Measurements from ENCODE around the gene GFOD1. TPM values are rescaled to one million over a fixed set of nuclear protein-coding genes. Genes with fewer than 3 reads are reported as not detected.

The GFOD1 gene
- total RNA-seq, 2 donors from 2014 or later, result 10.0 to 12.2 TPM

DNA sequence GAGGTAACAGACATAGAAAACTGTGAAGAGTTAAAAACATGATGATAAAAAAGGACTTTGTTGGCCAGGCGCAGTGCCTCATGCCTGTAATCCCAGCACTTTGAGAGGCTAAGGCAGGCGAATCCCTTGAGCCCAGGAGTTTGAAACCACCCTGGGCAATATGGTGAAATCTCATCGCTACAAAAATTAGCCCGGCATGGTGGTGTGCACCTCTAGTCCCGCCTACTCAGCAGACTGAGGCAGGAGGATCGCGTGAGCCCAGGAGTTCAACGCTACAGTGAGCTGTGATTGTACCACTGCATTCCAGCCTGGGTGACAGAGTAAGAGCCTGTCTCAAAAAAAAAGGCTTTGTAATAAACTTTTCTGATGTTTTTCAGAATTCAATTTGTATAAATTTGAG is 60.1 kb downstream of the GFOD1 start:
- intact Hi-C loops (cut with DNase I), result no loop called here
- TF ChIP-seq POLR2AphosphoS5 (IDR thresholded peaks at IDR 0.05) (no peak), POLR2A (IDR thresholded peaks at IDR 0.05) (no peak)
- TF ChIP-seq, protein P1, sequence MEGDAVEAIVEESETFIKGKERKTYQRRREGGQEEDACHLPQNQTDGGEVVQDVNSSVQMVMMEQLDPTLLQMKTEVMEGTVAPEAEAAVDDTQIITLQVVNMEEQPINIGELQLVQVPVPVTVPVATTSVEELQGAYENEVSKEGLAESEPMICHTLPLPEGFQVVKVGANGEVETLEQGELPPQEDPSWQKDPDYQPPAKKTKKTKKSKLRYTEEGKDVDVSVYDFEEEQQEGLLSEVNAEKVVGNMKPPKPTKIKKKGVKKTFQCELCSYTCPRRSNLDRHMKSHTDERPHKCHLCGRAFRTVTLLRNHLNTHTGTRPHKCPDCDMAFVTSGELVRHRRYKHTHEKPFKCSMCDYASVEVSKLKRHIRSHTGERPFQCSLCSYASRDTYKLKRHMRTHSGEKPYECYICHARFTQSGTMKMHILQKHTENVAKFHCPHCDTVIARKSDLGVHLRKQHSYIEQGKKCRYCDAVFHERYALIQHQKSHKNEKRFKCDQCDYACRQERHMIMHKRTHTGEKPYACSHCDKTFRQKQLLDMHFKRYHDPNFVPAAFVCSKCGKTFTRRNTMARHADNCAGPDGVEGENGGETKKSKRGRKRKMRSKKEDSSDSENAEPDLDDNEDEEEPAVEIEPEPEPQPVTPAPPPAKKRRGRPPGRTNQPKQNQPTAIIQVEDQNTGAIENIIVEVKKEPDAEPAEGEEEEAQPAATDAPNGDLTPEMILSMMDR (IDR thresholded peaks at IDR 0.05), result no peak
- no peak overlapping the region for H3K27ac ChIP-seq

DNA sequence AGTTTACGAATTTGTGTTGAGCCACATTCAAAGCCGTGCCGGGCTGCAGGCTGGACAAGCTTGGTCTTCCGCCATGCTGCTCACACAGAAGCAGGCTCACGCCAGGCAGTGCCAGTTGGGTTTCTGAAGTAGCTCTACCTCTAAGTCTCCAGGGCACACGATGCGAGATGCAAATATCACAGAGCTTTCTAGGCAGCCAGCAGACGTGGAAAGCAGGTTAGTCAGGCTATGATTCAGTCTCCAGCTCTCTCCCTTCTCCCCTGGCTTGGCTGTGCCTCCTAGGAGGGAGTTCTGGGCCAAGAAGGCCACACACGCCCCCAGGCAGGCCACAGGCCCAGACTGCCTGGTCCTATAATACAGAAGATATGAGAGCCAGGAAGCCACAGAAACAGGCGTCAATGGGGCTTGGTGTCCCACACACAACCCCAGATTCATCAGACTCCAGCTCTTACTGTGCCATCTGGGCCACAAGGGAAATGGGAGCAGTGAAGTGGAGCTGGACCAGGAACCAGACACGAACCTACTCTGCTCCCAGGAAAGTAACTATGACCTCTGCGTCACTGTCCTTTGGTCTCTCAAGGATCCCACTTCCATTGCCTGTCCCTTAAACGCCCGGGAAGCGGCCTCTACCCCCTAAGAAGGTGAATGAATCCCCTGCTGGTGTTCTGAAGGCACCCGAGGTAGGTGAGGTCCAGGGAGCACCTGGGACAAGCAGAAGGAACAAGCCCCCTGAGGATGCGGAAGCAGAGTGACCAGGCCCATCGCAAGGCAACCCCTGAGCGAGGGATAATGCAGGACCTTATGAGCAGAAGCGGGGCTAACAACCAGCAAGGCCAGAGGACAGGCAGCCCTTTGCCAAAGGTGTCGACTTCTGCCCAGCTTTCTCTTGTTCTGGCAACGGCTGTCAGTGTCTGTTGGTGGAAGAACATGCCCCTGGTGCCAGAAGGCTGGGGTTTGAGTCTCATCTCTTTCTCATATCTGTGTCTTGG is 61.2 kb downstream of the GFOD1 start:
- Histone ChIP-seq H3K4me1 (replicated peaks) (no peaks in the 10 kb centered on the region), H3K27ac (no peak overlapping the region), H3K27me3 (replicated peaks; ENCODE audit: insufficient read depth) (no peaks in the 10 kb centered on the region), H3K9me3 (no peaks in the 10 kb centered on the region), H3K4me3 (no peak overlapping the region), H3K36me3 (no peaks in the 10 kb centered on the region)
- WGBS, result 91% methylated on average over 22 of the region's 22 CpGs
- no peak for DNase-seq (ENCODE audit: low spot score)
- TF ChIP-seq, protein P1 (IDR thresholded peaks at IDR 0.05), result no peak
- no peak for TF ChIP-seq POLR2AphosphoS5 (IDR thresholded peaks at IDR 0.05)
- TF ChIP-seq POLR2A (IDR thresholded peaks at IDR 0.05), result no peak
- intact Hi-C loops (cut with DNase I), result no loop called here

More for the DNA sequence above, 60.1 kb downstream of the GFOD1 start:
- Histone ChIP-seq H3K9me3 (no peaks in the 10 kb centered on the region), H3K4me1 (replicated peaks) (no peaks in the 10 kb centered on the region), H3K4me3 (no peak overlapping the region), H3K27me3 (replicated peaks; ENCODE audit: insufficient read depth) (no peaks in the 10 kb centered on the region), H3K36me3 (no peaks in the 10 kb centered on the region)
- WGBS, result 89% methylated on average over 8 of the region's 8 CpGs
- DNase-seq (ENCODE audit: low spot score), result no peak

- no peak for DNase-seq (ENCODE audit: low spot score)
- intact Hi-C loops (cut with DNase I), result no loop called here
Measured at GRCh38 chr6:13425270-13425873, 62.0 kb downstream of the GFOD1 start.

DNA sequence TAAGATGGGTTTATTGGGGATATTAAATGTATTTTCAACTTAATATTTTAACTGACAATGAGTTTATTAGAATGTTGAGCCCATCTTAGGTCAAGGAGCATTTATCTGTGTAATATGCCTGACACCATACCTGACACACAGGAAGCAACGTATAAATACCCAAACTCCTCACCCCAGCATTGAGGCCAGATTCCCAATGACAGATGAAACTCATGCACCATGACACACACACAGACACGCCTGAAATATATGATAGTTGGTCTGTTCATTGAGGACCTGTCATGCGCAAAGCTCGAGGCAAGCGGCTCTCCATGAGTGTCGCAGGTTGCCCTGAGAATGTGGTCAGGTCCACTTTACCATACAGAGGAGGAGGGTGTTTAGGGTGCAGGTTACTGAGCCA is 64.1 kb downstream of the GFOD1 start:
- Histone ChIP-seq H3K36me3 (no peaks in the 10 kb centered on the region), H3K27me3 (replicated peaks; ENCODE audit: insufficient read depth) (no peaks in the 10 kb centered on the region), H3K4me1 (replicated peaks) (no peaks in the 10 kb centered on the region), H3K9me3 (no peaks in the 10 kb centered on the region), H3K4me3 (no peak overlapping the region), H3K27ac (peak overlapping the region; percentile 33 to 50)
- DNase-seq (ENCODE audit: low spot score), result no peak
- TF ChIP-seq, protein P1 (IDR thresholded peaks at IDR 0.05), result no peak
- TF ChIP-seq POLR2A (IDR thresholded peaks at IDR 0.05), result no peak
- 59% methylated on average over 6 of the region's 6 CpGs for WGBS
- intact Hi-C loops (cut with DNase I), result loop anchor here (5.0 kb wide), 1 partner anchor 64 kb away; the partner anchor contains the start of gene GFOD1

More at GRCh38 chr6:13425270-13425873, 62.0 kb downstream of the GFOD1 start:
- Histone ChIP-seq H3K36me3 (no peaks in the 10 kb centered on the region), H3K4me1 (replicated peaks) (no peaks in the 10 kb centered on the region), H3K4me3 (no peak overlapping the region), H3K9me3 (no peaks in the 10 kb centered on the region), H3K27ac (no peak overlapping the region), H3K27me3 (replicated peaks; ENCODE audit: insufficient read depth) (no peaks in the 10 kb centered on the region)
- TF ChIP-seq, protein P1 (IDR thresholded peaks at IDR 0.05), result no peak
- TF ChIP-seq POLR2AphosphoS5 (IDR thresholded peaks at IDR 0.05) (no peak), POLR2A (IDR thresholded peaks at IDR 0.05) (no peak)
- WGBS, result 60% methylated on average over 3 of the region's 3 CpGs
